GM12872 (cell line): ENCODE data around the gene MRPL2.

ENCODE experiments used
- CTCF ChIP-seq: IDR thresholded peaks from 3 replicates; pipeline ENCODE4 v1.5.1; 2011; ENCODE audit warnings: low read depth, mild to moderate bottlenecking, low read length, moderate library complexity; ENCODE audit not compliant: insufficient read depth

The MRPL2 gene

GRCh38 chr6:43013843-43014433 is 45.3 kb downstream of the MRPL2 start, which contains the start of the genes KLHDC3 and MEA1:
Gene KLHDC3, plus strand, starts transcription at chr6:43014249. Its CDS starts 2,944 bp downstream, at chr6:43017193.
Gene MEA1, minus strand, starts transcription at chr6:43013946. Its CDS starts 133 bp downstream, at chr6:43013813.
- no peak for TF ChIP-seq CTCF

DNA sequence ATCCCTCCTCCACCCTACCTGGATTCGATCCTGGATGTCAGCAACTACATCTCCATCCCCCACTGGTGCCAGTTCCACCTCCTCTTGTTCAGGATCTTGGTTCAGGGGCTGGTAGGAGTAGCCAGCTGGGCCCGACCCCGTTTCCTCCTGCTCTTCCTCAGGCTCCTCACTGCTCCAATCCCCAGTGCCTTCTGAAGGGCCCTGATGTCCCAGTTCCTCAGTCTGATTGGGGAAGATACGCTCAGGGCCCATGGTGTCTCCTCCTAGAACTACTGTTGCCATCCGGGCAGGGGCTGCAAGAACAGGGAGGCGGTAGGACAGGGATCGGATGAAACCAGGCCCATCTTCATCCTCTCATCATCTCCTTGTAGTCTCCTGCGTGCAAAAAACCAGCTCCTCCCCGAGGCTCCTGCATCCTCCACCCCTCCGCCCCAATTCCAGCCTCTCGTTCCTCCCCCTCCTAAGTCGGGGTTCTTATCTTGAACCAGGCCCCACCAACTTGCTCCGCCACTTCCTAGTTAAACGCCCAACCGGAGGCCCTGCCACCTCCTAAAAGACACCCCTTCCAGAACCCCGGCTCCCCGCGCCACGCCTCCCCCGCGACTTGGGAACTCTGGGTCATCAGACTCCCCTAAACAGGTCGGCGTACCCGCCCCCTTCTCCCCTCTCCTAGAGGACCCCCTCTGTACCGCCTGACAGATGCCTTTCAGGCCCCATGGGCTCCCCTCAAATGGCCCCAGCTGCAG is 46.0 kb downstream of the MRPL2 start:
- TF ChIP-seq CTCF, result no peak

DNA sequence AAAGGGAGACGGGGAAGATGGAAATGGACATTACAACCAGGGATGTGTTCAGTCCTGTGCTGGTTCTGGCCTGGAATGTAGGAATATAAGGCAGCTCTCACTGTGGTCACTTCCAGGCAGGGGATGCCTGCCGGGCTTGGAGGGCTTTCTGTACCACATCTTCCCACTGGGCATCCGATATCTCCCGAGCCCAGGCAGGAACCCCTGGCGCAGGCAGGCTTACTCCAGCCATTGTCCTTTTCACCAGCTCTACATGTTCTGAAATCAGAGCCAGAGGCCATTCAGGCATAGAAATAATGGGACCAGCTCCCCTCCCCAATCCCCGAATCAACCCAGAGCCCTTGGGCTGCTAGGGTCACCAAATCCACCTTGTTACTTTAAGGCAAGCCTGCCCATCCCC is 46.9 kb downstream of the MRPL2 start:
- TF ChIP-seq CTCF, result no peak

- no peak for TF ChIP-seq CTCF
Observed at GRCh38 chr6:43011207-43011606, 48.0 kb downstream of the MRPL2 start.

- peak; percentile 63 for TF ChIP-seq CTCF
Observed at GRCh38 chr6:43009124-43009523, 50.1 kb downstream of the MRPL2 start.

GRCh38 chr6:43007126-43007525 is 52.1 kb downstream of the MRPL2 start:
- TF ChIP-seq CTCF, result no peak

DNA sequence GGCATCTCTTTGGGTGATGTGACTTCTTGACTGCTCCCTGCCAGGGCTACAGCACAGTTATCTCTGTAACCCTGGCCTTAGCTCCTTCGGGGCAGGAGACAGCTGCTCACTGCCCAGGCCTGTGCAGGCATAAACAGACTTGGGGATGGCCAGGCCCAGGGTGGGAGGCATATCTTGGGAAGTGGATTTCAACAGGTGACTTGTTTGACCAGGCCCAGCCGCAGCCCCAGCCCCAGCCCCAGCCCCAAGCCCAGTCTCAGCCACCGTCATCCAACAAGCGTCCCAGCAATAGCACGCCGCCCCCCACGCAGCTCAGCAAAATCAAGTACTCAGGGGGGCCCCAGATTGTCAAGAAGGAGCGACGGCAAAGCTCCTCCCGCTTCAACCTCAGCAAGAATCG is 53.0 kb downstream of the MRPL2 start:
- TF ChIP-seq CTCF, result no peak
